ENCODE results near the gene SMIM3.

SMIM3 gene

GRCh38 chr5:150765011-150765798, 13.4 kb upstream of the SMIM3 start:
- peak; percentile 45 to 68 for DNase-seq

GRCh38 chr5:150765799-150766169, 12.8 kb upstream of the SMIM3 start:
- DNase-seq = peak in 1 of 2 donors; percentile 51

- DNase-seq = no peak
These were observed 12.3 kb upstream of the SMIM3 start for GRCh38 chr5:150766251-150766650.

- DNase-seq = peak in 1 of 2 donors; percentile 55
These were observed 7.3 kb upstream of the SMIM3 start for GRCh38 chr5:150771034-150771795.

GRCh38 chr5:150774145-150774544, 4.4 kb upstream of the SMIM3 start:
- no peak for DNase-seq

- DNase-seq = peak; percentile 48 to 52
These were observed 872 bp upstream of the SMIM3 start for GRCh38 chr5:150777685-150778084.

GRCh38 chr5:150778088-150778516, 455 bp upstream of the SMIM3 start:
- no peak for DNase-seq

GRCh38 chr5:150779397-150780186, 1.0 kb downstream of the SMIM3 start:
- DNase-seq = no peak

GRCh38 chr5:150780187-150780692, 1.7 kb downstream of the SMIM3 start:
- DNase-seq = peak; percentile 73 to 92

- peak; percentile 57 to 59 for DNase-seq
These were observed 2.3 kb downstream of the SMIM3 start for GRCh38 chr5:150780816-150781221.

- DNase-seq = peak in 1 of 2 donors; percentile 35
These were observed 3.4 kb downstream of the SMIM3 start for GRCh38 chr5:150781706-150782614.

GRCh38 chr5:150782850-150783249, 4.3 kb downstream of the SMIM3 start:
- DNase-seq = no peak

- DNase-seq = peak; percentile 63 to 77
These were observed 4.9 kb downstream of the SMIM3 start for GRCh38 chr5:150783422-150783928.

GRCh38 chr5:150785950-150786349, 7.4 kb downstream of the SMIM3 start:
- no peak for DNase-seq

GRCh38 chr5:150786876-150787275, 8.3 kb downstream of the SMIM3 start:
- DNase-seq = no peak

GRCh38 chr5:150787656-150788055, 9.1 kb downstream of the SMIM3 start:
- DNase-seq = peak; percentile 51 to 77

- no peak for DNase-seq
These were observed 10.4 kb downstream of the SMIM3 start for GRCh38 chr5:150788977-150789376.

- no peak for DNase-seq
These were observed 10.9 kb downstream of the SMIM3 start for GRCh38 chr5:150789450-150789849.

GRCh38 chr5:150789943-150790611, 11.5 kb downstream of the SMIM3 start:
- peak; percentile 94 to 96 for DNase-seq

- no peak for DNase-seq
These were observed 13.0 kb downstream of the SMIM3 start for GRCh38 chr5:150791536-150791935.

- DNase-seq = peak; percentile 19 to 24
These were observed 14.9 kb downstream of the SMIM3 start for GRCh38 chr5:150793423-150793888.

All from inflammatory macrophage (primary cell).